SK-N-SH treated with all-trans-retinoic acid at 6 μM for 48 hours (cell line): ENCODE data around the gene DCHS2.

Experiments used
- ARNTL ChIP-seq: fragments of 450-650 bp; formaldehyde crosslinking; IDR thresholded peaks from 2 replicates; pipeline ENCODE4 v1.5.0; 2020; ENCODE audit warnings: low read depth, mild to moderate bottlenecking, moderate library complexity, borderline replicate concordance
- BACH2 ChIP-seq: fragments of 250-450 bp; sonication (Bioruptor Pico); IDR thresholded peaks from 2 replicates; pipeline ENCODE4 v1.9.0; 2021; ENCODE audit warnings: mild to moderate bottlenecking, borderline replicate concordance
- GLIS3 ChIP-seq: fragments of 250-450 bp; sonication (Bioruptor Pico); IDR thresholded peaks from 2 replicates; pipeline ENCODE4 v1.5.0; 2020; ENCODE audit warnings: mild to moderate bottlenecking, moderate library complexity
- PPARA ChIP-seq: fragments of 250-450 bp; sonication (Bioruptor Pico); IDR thresholded peaks from 2 replicates; pipeline ENCODE4 v1.5.0; 2020; ENCODE audit warnings: mild to moderate bottlenecking, borderline replicate concordance
- RARB ChIP-seq: fragments of 250-450 bp; sonication (Bioruptor Pico); IDR thresholded peaks from 2 replicates; pipeline ENCODE4 v1.8.0; 2021; ENCODE audit warnings: mild to moderate bottlenecking, moderate library complexity
- SNAI2 ChIP-seq: fragments of 250-450 bp; sonication (Bioruptor Pico); IDR thresholded peaks from 2 replicates; pipeline ENCODE4 v1.5.0; 2020; ENCODE audit warnings: mild to moderate bottlenecking, moderate library complexity
- TOX ChIP-seq: fragments of 250-450 bp; sonication (Bioruptor Pico); IDR thresholded peaks from 2 replicates; pipeline ENCODE4 v1.8.0; 2021; ENCODE audit warnings: mild to moderate bottlenecking, moderate library complexity, borderline replicate concordance
- ZFP3 ChIP-seq: fragments of 250-450 bp; sonication (Bioruptor Pico); IDR thresholded peaks from 2 replicates; pipeline ENCODE4 v1.5.0; 2020; ENCODE audit warnings: mild to moderate bottlenecking, moderate library complexity
- TF ChIP-seq, protein P1 (sequence below): fragments of 250-450 bp; sonication (Bioruptor Pico); IDR thresholded peaks from 2 replicates; pipeline ENCODE4 v1.8.0; 2020; ENCODE audit warnings: mild to moderate bottlenecking, moderate library complexity, borderline replicate concordance
- TF ChIP-seq, protein P2 (sequence below): fragments of 250-450 bp; sonication (Bioruptor Pico); IDR thresholded peaks from 2 replicates; pipeline ENCODE4 v1.5.1; 2020; ENCODE audit warnings: low read depth, mild to moderate bottlenecking, moderate library complexity

DNA sequence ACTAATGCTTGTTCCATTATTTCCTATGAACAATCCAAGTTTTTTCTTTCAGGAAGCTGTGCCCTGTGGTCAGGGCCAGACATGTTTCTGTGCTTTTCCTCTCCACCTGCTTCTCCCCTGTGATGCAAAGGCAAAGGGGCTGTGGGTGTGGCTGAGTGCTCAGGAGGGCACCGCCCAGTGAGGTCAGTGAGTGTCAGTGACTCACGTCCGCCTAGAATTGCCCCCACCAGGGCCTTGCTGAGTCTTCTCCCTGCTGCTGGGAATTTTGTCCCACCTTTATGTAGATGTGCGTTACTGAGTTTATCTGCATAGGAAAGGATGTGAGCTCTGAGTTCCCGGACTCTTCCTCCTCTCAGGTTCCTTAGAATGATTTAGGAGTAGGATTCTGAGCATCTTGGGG lies 283.2 kb downstream of the DCHS2 start:
- TF ChIP-seq, protein P1, sequence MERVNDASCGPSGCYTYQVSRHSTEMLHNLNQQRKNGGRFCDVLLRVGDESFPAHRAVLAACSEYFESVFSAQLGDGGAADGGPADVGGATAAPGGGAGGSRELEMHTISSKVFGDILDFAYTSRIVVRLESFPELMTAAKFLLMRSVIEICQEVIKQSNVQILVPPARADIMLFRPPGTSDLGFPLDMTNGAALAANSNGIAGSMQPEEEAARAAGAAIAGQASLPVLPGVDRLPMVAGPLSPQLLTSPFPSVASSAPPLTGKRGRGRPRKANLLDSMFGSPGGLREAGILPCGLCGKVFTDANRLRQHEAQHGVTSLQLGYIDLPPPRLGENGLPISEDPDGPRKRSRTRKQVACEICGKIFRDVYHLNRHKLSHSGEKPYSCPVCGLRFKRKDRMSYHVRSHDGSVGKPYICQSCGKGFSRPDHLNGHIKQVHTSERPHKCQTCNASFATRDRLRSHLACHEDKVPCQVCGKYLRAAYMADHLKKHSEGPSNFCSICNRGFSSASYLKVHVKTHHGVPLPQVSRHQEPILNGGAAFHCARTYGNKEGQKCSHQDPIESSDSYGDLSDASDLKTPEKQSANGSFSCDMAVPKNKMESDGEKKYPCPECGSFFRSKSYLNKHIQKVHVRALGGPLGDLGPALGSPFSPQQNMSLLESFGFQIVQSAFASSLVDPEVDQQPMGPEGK (CRISPR knock-in tag), result no peak
- TF ChIP-seq RARB (CRISPR knock-in tag) (no peak), ZFP3 (CRISPR knock-in tag) (no peak), ARNTL (CRISPR knock-in tag) (no peak), BACH2 (CRISPR knock-in tag) (no peak), TOX (CRISPR knock-in tag) (no peak), SNAI2 (no peak), GLIS3 (no peak), PPARA (no peak)
- TF ChIP-seq, protein P2, sequence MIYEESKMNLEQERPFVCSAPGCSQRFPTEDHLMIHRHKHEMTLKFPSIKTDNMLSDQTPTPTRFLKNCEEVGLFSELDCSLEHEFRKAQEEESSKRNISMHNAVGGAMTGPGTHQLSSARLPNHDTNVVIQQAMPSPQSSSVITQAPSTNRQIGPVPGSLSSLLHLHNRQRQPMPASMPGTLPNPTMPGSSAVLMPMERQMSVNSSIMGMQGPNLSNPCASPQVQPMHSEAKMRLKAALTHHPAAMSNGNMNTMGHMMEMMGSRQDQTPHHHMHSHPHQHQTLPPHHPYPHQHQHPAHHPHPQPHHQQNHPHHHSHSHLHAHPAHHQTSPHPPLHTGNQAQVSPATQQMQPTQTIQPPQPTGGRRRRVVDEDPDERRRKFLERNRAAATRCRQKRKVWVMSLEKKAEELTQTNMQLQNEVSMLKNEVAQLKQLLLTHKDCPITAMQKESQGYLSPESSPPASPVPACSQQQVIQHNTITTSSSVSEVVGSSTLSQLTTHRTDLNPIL (CRISPR knock-in tag), result no peak
